T-helper 1 cell treated with Interleukin-12 subunit alpha and Interleukin-12 subunit beta and Interleukin-4 antibody, amounts not matched to agents 30 μg/mL and 1 μg/mL, for 36 hours (primary cell): ENCODE results near the gene MRPS35.

Experiments used
- H3K27ac Mint-ChIP-seq: one replicate; pipeline ENCODE4 v1.8.0; 2021; ENCODE audit warnings: mild to moderate bottlenecking, mixed read lengths
- H3K27me3 Mint-ChIP-seq: one replicate; pipeline ENCODE4 v1.8.0; 2021; ENCODE audit warnings: low read depth, mixed read lengths
- H3K36me3 Mint-ChIP-seq: one replicate; pipeline ENCODE4 v1.8.0; 2021; ENCODE audit warnings: low read depth, mixed read lengths
- H3K4me1 Mint-ChIP-seq: one replicate; pipeline ENCODE4 v1.8.0; 2021; ENCODE audit warnings: low read depth, mixed read lengths
- H3K4me3 Mint-ChIP-seq: one replicate; pipeline ENCODE4 v1.8.0; 2021; ENCODE audit warnings: mild to moderate bottlenecking, moderate library complexity, mixed read lengths
- H3K9me3 Mint-ChIP-seq: one replicate; pipeline ENCODE4 v1.8.0; 2021; ENCODE audit warnings: mixed read lengths

Gene MRPS35

GRCh38 chr12:27710592-27711316 is at the start of gene MRPS35:
Gene MRPS35, plus strand, starts transcription at chr12:27710832. Its CDS starts 12 bp downstream, at chr12:27710844.
- no peaks in the 10 kb centered on the region for H3K9me3 Mint-ChIP-seq
- H3K27me3 Mint-ChIP-seq = peaks cover 15% of the 10 kb centered on the region
- H3K4me3 Mint-ChIP-seq = peak within 1 kb of the TSS; percentile 94
- H3K4me1 Mint-ChIP-seq = peaks cover 17% of the 10 kb centered on the region
- H3K27ac Mint-ChIP-seq = peak within 1 kb of the TSS; percentile 94
- peaks cover 18% of the 10 kb centered on the region for H3K36me3 Mint-ChIP-seq

- H3K36me3 Mint-ChIP-seq = peaks cover 22% of the 10 kb centered on the region
- H3K27ac Mint-ChIP-seq = no peak overlapping the region
- no peaks in the 10 kb centered on the region for H3K9me3 Mint-ChIP-seq
- H3K27me3 Mint-ChIP-seq = no peaks in the 10 kb centered on the region
- H3K4me1 Mint-ChIP-seq = peaks cover 5% of the 10 kb centered on the region
- no peak overlapping the region for H3K4me3 Mint-ChIP-seq
These were observed 44.9 kb upstream of the MRPS35 start for GRCh38 chr12:27665704-27666103.

GRCh38 chr12:27666510-27666909 is 44.1 kb upstream of the MRPS35 start:
- Mint-ChIP-seq H3K4me3 (no peak overlapping the region), H3K4me1 (peaks cover 2% of the 10 kb centered on the region), H3K36me3 (peaks cover 22% of the 10 kb centered on the region)

DNA sequence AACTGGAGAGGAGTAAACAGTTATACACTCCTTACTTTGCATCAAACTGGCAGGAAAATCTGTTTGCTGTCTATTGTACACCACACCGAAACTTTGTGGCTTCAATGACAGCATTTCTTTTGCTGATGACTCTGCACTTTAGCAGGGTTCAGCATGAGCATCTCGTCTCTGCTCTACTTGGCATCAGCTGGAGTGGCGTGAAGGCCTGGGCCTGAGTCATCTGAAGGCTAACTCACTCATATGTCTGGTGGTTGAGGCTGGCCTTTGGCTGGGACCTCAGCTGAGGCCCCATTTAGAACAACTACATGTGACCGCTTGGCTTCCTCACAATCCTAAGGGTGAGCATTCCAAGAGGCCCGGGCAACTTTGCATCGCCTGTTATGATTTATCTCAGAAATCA is 43.1 kb upstream of the MRPS35 start:
- no peak overlapping the region for H3K4me3 Mint-ChIP-seq
- no peaks in the 10 kb centered on the region for H3K27me3 Mint-ChIP-seq
- H3K27ac Mint-ChIP-seq = no peak overlapping the region
- no peaks in the 10 kb centered on the region for H3K4me1 Mint-ChIP-seq
- no peaks in the 10 kb centered on the region for H3K9me3 Mint-ChIP-seq
- H3K36me3 Mint-ChIP-seq = peaks cover 18% of the 10 kb centered on the region

More at GRCh38 chr12:27666510-27666909, 44.1 kb upstream of the MRPS35 start:
- Mint-ChIP-seq H3K27ac (no peak overlapping the region), H3K27me3 (no peaks in the 10 kb centered on the region), H3K9me3 (no peaks in the 10 kb centered on the region)

- Mint-ChIP-seq H3K36me3 (peaks cover 8% of the 10 kb centered on the region), H3K4me3 (no peak overlapping the region), H3K27ac (no peak overlapping the region), H3K9me3 (no peaks in the 10 kb centered on the region), H3K27me3 (no peaks in the 10 kb centered on the region), H3K4me1 (no peaks in the 10 kb centered on the region)
These were observed 38.6 kb upstream of the MRPS35 start for GRCh38 chr12:27672051-27672450.

- Mint-ChIP-seq H3K27me3 (no peaks in the 10 kb centered on the region), H3K27ac (no peak overlapping the region), H3K4me3 (no peak overlapping the region), H3K36me3 (peaks cover 8% of the 10 kb centered on the region), H3K9me3 (no peaks in the 10 kb centered on the region), H3K4me1 (no peaks in the 10 kb centered on the region)
These were observed 38.0 kb upstream of the MRPS35 start for GRCh38 chr12:27672643-27673042.

DNA sequence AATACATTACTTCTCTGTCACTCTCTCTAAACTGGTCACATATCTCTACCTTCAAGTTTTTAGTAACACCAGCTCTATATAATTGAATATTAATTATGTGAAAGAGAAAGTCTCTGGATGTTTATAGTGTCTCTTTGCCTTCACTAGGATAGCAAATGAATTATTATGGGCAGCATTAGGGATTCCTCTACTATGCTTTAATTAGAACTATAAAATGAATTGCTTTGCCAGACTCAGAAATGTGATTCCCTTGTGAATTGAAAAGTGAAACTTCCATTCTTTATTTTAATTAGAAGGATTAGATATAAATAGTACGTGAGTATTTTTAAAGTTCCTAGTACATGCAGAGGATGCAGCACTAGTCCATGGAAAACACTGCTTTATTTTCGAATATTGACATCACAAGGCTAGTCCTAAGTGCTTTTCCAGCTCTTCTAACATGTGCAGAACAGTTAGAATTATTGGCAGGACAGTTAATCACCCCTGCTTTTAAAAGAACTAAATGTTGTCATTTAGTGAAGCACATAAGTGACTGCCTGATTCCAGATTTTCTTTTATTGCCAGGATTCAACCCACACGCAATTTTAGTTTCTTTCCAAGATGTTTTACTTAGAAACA is 37.4 kb upstream of the MRPS35 start:
- Mint-ChIP-seq H3K9me3 (no peaks in the 10 kb centered on the region), H3K27me3 (no peaks in the 10 kb centered on the region), H3K4me1 (no peaks in the 10 kb centered on the region), H3K27ac (no peak overlapping the region), H3K4me3 (no peak overlapping the region), H3K36me3 (peaks cover 8% of the 10 kb centered on the region)

DNA sequence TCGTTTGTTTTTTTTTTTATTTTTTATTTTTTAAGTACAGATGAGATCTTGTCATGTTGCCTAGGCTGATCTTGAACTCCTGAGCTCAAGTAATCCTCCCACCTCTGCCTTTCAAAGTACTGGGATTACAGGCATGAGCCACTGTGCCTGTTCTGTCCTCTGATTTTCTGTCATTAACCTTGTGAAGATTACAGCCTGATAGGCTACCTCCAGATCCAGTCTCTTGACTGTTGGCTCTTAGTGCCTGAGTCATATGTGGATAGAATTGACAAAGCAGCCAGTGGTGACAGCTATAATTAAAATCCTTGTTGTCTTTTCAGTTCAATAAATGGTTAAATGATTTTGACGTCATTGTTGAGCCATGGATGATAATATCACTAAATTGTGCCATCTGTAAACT is 35.6 kb upstream of the MRPS35 start:
- Mint-ChIP-seq H3K36me3 (peaks cover 15% of the 10 kb centered on the region), H3K9me3 (no peaks in the 10 kb centered on the region), H3K4me3 (no peak overlapping the region), H3K27me3 (no peaks in the 10 kb centered on the region), H3K27ac (no peak overlapping the region), H3K4me1 (no peaks in the 10 kb centered on the region)

DNA sequence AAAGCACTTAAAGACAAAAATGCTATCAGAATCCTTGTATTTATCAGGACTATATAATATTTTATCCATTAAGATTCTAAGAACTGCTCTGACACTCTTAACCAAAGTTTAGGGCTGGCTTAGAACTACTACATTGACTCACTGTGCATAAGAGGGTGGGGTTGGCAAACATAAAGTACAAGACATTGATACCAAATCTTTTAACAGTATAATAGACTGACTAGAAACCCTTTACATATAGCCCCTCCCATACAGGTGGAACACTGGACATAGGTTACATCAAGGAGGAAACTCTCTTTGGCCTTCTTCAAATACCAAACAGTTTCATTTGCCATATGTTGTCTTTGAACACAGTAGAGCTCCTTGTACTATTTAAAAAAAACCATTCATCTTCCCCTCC is 30.0 kb upstream of the MRPS35 start:
- no peaks in the 10 kb centered on the region for H3K4me1 Mint-ChIP-seq
- H3K9me3 Mint-ChIP-seq = no peaks in the 10 kb centered on the region
- no peak overlapping the region for H3K4me3 Mint-ChIP-seq
- no peaks in the 10 kb centered on the region for H3K27me3 Mint-ChIP-seq
- H3K27ac Mint-ChIP-seq = no peak overlapping the region
- peaks cover 20% of the 10 kb centered on the region for H3K36me3 Mint-ChIP-seq

DNA sequence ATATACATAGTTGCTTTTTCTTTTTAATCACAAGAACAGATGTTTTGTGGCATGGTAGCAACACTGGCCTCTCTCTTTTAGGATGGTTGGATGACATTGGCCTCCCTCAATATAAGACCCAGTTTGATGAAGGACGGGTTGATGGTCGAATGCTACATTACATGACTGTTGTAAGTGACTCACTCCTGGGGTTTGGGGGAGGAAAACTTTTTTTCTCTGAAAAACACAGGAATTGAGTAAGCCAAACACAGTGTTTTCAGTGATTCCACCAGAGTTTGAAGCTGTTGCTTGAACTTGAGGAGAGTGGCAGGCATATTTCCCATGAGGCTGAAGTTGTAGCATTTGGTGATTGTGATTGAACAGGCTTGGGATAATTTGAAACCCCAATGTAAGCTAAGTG is 28.1 kb upstream of the MRPS35 start:
- Mint-ChIP-seq H3K4me1 (no peaks in the 10 kb centered on the region), H3K36me3 (peaks cover 17% of the 10 kb centered on the region), H3K4me3 (no peak overlapping the region), H3K27me3 (no peaks in the 10 kb centered on the region), H3K9me3 (no peaks in the 10 kb centered on the region), H3K27ac (no peak overlapping the region)

DNA sequence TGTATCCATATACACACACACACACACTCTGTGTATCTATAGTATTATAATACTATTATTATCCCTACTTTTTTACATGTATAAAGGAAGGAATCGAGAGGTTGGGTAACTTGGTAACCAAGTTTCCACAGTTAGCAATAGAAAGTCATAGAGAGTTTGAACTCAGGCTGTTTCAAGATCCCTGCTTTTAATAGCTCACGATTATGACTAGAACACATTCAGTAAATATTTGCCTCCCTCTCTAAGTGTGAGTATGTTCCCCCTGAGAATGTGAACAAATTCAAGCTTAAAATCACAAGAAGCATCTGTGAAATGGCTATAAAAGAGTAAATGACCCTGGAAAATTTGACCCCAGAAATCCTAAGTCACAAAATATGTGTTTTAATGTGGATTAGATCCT is 25.4 kb upstream of the MRPS35 start:
- H3K27me3 Mint-ChIP-seq = no peaks in the 10 kb centered on the region
- no peak overlapping the region for H3K4me3 Mint-ChIP-seq
- H3K27ac Mint-ChIP-seq = no peak overlapping the region
- no peaks in the 10 kb centered on the region for H3K4me1 Mint-ChIP-seq
- no peaks in the 10 kb centered on the region for H3K9me3 Mint-ChIP-seq
- H3K36me3 Mint-ChIP-seq = peaks cover 5% of the 10 kb centered on the region

DNA sequence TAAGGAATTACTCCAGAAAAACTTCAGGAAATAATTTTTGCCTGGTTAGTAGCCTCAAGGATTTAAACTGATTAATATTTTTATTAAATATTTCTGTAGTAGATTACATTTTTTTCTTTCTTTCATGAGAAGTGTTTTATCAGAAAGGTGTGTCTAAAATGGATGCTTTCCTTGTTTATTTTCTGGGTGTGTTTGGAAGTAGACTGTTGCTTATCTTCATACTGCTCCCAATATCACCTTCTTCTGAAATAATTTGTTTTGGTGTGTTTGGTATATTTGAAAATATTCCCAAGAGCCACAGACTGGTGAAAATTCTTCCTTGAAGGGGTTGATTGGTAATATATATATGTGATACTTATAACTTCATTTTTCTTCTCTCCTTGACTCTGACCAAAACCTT is 24.5 kb upstream of the MRPS35 start:
- H3K36me3 Mint-ChIP-seq = peaks cover 2% of the 10 kb centered on the region
- H3K4me1 Mint-ChIP-seq = no peaks in the 10 kb centered on the region
- no peaks in the 10 kb centered on the region for H3K9me3 Mint-ChIP-seq
- H3K27me3 Mint-ChIP-seq = no peaks in the 10 kb centered on the region
- H3K27ac Mint-ChIP-seq = no peak overlapping the region
- no peak overlapping the region for H3K4me3 Mint-ChIP-seq

GRCh38 chr12:27688671-27689070 is 22.0 kb upstream of the MRPS35 start:
- Mint-ChIP-seq H3K36me3 (peaks cover 7% of the 10 kb centered on the region), H3K4me1 (no peaks in the 10 kb centered on the region), H3K9me3 (no peaks in the 10 kb centered on the region), H3K27ac (no peak overlapping the region), H3K27me3 (no peaks in the 10 kb centered on the region), H3K4me3 (no peak overlapping the region)

DNA sequence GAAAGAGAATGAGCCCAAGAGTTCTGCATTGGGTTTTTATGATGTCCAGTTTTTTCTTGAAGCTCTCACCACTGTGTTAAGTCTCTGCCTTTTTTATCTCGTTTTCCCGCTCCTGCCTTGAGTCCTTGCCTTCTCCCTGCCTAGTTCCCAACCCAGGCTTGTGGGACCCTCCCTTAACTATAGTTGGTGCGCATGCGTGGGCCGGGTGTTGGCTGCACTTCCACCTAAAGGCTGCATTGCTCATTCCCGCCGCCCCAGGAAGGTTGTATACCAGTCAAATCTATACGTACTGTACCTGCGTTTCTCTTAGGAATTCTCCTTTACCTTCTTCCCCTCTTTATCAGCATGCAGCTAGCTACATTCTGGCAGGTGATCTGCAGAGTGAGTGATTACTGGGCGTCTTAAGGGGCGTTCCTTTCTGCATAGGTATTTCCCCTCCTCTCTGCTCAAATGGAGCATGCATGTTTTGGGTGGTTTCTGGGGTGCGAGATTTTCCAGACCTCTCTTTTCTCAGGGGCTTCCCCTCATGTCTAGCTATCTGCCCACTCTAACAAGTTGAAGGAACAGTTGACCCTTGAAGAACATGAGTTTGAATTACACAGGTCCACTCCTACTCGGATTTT is 21.0 kb upstream of the MRPS35 start:
- Mint-ChIP-seq H3K4me3 (no peak overlapping the region), H3K27me3 (no peaks in the 10 kb centered on the region), H3K9me3 (no peaks in the 10 kb centered on the region), H3K36me3 (peaks cover 7% of the 10 kb centered on the region), H3K27ac (no peak overlapping the region), H3K4me1 (no peaks in the 10 kb centered on the region)

DNA sequence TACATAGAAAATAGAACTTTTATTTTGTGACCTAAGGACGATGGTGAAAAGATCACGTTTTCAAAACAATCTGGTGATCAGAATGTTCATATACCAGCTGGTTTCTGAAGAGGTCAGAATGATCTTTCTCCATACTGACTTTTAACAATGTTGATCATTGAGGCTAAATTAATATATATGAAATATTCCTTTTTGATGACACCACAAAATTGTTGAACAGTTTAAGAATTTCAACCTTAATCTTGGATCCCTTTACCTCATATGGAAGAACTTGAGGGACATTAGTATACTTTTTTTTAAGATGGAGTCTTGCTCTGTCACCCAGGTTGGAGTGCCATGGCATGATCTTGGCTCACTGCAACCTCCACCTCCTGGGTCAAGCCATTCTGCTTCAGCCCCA is 17.2 kb upstream of the MRPS35 start:
- Mint-ChIP-seq H3K9me3 (no peaks in the 10 kb centered on the region), H3K4me1 (no peaks in the 10 kb centered on the region), H3K27ac (no peak overlapping the region), H3K27me3 (no peaks in the 10 kb centered on the region), H3K4me3 (no peak overlapping the region), H3K36me3 (peaks cover 7% of the 10 kb centered on the region)
